NCI-H2227 treated with DMSO at 0.1 percent for 48 hours (cell line): Measurements from ENCODE around the gene LRRC49.
A peak's percentile ranks its signal among the peaks of the same experiment; 100 is the strongest.
"Not testable (repeated sequence)": the region's sequence is repeated elsewhere in the genome, so short reads cannot be mapped to it uniquely, and the experiment has no call there.

Source experiments
- DNase-seq: peaks from one replicate; lab custom pipeline; 2025; lab: John Stamatoyannopoulos, UW

The LRRC49 gene

GRCh38 chr15:70923311-70924080 is 30.9 kb downstream of the LRRC49 start:
- no peak for DNase-seq

- not testable (repeated sequence) for DNase-seq
Observed at GRCh38 chr15:70926914-70927313, 34.3 kb downstream of the LRRC49 start.

- DNase-seq, result no peak
Observed at GRCh38 chr15:70931821-70932220, 39.2 kb downstream of the LRRC49 start.

GRCh38 chr15:70932397-70932796 is 39.8 kb downstream of the LRRC49 start:
- no peak for DNase-seq

GRCh38 chr15:70933411-70933810 is 40.8 kb downstream of the LRRC49 start:
- no peak for DNase-seq

- no peak for DNase-seq
Observed at GRCh38 chr15:70935631-70936030, 43.0 kb downstream of the LRRC49 start.

GRCh38 chr15:70936326-70936725 is 43.7 kb downstream of the LRRC49 start:
- peak; percentile 51 for DNase-seq

GRCh38 chr15:70943285-70943684 is 50.7 kb downstream of the LRRC49 start:
- peak; percentile 7 for DNase-seq

GRCh38 chr15:70947351-70948335 is 55.0 kb downstream of the LRRC49 start:
- peak; percentile 50 for DNase-seq

- DNase-seq, result no peak
Observed at GRCh38 chr15:70950953-70951352, 58.3 kb downstream of the LRRC49 start.

- DNase-seq, result no peak
Observed at GRCh38 chr15:70954171-70954570, 61.5 kb downstream of the LRRC49 start.

GRCh38 chr15:70954733-70955132 is 62.1 kb downstream of the LRRC49 start:
- DNase-seq, result no peak

- no peak for DNase-seq
Observed at GRCh38 chr15:70955151-70955550, 62.5 kb downstream of the LRRC49 start.

- DNase-seq, result no peak
Observed at GRCh38 chr15:70956201-70956995, 63.8 kb downstream of the LRRC49 start.

GRCh38 chr15:70962084-70962483 is 69.5 kb downstream of the LRRC49 start:
- DNase-seq, result no peak

- DNase-seq, result no peak
Observed at GRCh38 chr15:70963199-70963598, 70.6 kb downstream of the LRRC49 start.

- DNase-seq, result no peak
Observed at GRCh38 chr15:70964058-70964457, 71.4 kb downstream of the LRRC49 start.

GRCh38 chr15:70964686-70965085 is 72.1 kb downstream of the LRRC49 start:
- no peak for DNase-seq

- no peak for DNase-seq
Observed at GRCh38 chr15:70967646-70968045, 75.0 kb downstream of the LRRC49 start.

- DNase-seq, result no peak
Observed at GRCh38 chr15:70974004-70974832, 81.6 kb downstream of the LRRC49 start.

GRCh38 chr15:70976851-70977250 is 84.2 kb downstream of the LRRC49 start:
- DNase-seq, result no peak
